Umbilical cord (tissue), 2 donors: ENCODE measurements around the gene NLGN2. TPM values are rescaled to one million over a fixed set of nuclear protein-coding genes. Genes with fewer than 3 reads are reported as not detected.

Experiments used
- DNase-seq: peaks from one replicate; pipeline ENCODE4 v3.0.0-alpha.2; 2015; ENCODE audit warnings: low spot score
- total RNA-seq: library from RNA; depleted of rRNA; stranded (reverse); fragments of >200 nt; gene quantifications from one replicate; pipeline ENCODE4 v1.2.3, GENCODE V29; 2014; ENCODE audit warnings: low replicate concordance; ENCODE audit not compliant: insufficient read depth

The NLGN2 gene
- total RNA-seq, 1 donor from 2014 or later = 4.8 TPM

- DNase-seq = no peak
Observed at GRCh38 chr17:7392696-7393612, 14.7 kb upstream of the NLGN2 start.

- DNase-seq = peak; percentile 41
Observed at GRCh38 chr17:7393613-7394451, 13.8 kb upstream of the NLGN2 start.

- DNase-seq = peak; percentile 91
Observed at GRCh38 chr17:7394452-7395191, 13.0 kb upstream of the NLGN2 start, which contains the start of gene PLSCR3. PLSCR3 (minus strand) TSS chr17:7394525; CDS start chr17:7394110, 415 bp downstream.

GRCh38 chr17:7396147-7396546 lies 11.5 kb upstream of the NLGN2 start:
- no peak for DNase-seq

GRCh38 chr17:7398612-7399011 lies 9.0 kb upstream of the NLGN2 start:
- no peak for DNase-seq

GRCh38 chr17:7403043-7403726 lies 4.5 kb upstream of the NLGN2 start:
- DNase-seq = no peak

GRCh38 chr17:7403727-7403976 lies 4.0 kb upstream of the NLGN2 start:
- DNase-seq = no peak

GRCh38 chr17:7403977-7404736 lies 3.5 kb upstream of the NLGN2 start, which contains the start of gene TMEM256:
TMEM256 (minus strand) TSS chr17:7404097; CDS start chr17:7404084, 13 bp downstream.
- DNase-seq = peak; percentile 100

GRCh38 chr17:7404737-7405349 lies 2.8 kb upstream of the NLGN2 start:
- DNase-seq = peak; percentile 68

- DNase-seq = peak; percentile 44
Observed at GRCh38 chr17:7405350-7406234, 2.1 kb upstream of the NLGN2 start.

GRCh38 chr17:7406235-7406825 lies 1.3 kb upstream of the NLGN2 start:
- DNase-seq = no peak

GRCh38 chr17:7407082-7407481 lies 563 bp upstream of the NLGN2 start:
- no peak for DNase-seq

GRCh38 chr17:7408252-7408727 lies 645 bp downstream of the NLGN2 start:
- DNase-seq = no peak

GRCh38 chr17:7408863-7409262 lies 1.2 kb downstream of the NLGN2 start:
- DNase-seq = no peak

GRCh38 chr17:7409716-7410115 lies 2.1 kb downstream of the NLGN2 start:
- DNase-seq = no peak

GRCh38 chr17:7410634-7411426 lies 3.2 kb downstream of the NLGN2 start:
- no peak for DNase-seq

GRCh38 chr17:7411427-7411750 lies 3.7 kb downstream of the NLGN2 start:
- DNase-seq = no peak
